Neural progenitor cell (in vitro differentiated cells): Measurements from ENCODE around the gene SLC25A13.

ENCODE experiments used
- EZH2 ChIP-seq: fragments of 200-600 bp; sonication (generic); IDR thresholded peaks from 2 replicates; pipeline ENCODE4 v1.6.1; 2017; ENCODE audit warnings: antibody characterized with exemption, mild to moderate bottlenecking, moderate library complexity
- TF ChIP-seq, protein P1 (sequence below): fragments of 200-600 bp; sonication (generic); IDR thresholded peaks from 2 replicates; pipeline ENCODE4 v1.5.1; 2017; ENCODE audit warnings: antibody characterized with exemption, mild to moderate bottlenecking

DNA sequence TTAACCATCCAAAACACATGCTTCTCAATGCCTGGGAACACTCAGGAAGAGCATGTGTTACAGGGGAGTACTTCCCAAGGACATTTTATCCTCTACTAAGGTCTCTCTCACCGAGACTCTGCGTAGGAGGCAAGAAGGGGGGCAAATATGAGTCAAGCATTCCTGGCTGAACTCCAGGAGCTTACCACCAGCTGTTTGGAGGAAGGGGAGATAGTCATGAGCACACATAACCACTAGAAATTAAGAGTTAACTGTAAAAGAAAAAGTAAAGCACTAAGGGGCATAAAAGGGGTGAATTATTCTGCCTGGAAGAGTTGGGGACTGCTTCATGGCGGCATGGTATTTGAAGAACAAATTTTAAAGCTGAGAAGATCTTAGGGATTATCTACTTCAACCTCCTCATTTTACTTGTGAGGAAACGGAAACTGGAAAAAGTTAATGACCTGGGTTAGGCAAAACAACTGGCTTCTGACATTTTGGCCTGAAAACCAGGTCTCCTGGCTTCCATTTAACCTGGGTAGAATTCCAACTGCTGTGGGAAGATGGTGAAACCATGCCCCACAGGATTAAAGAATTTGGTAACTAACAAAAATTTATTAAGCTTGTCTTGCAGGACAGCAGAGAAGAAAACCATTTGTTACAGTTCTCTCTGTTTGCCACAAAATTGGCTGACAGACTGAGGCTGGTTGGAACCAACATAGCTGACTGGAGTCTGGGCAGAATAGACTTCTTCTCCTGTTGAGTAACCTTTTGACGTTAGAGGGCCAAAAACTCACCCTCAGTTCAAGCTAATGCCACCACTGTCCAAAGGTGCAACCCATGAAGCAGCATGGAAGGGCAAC lies 85.5 kb downstream of the SLC25A13 start:
- no peak for TF ChIP-seq EZH2
- TF ChIP-seq, protein P1, sequence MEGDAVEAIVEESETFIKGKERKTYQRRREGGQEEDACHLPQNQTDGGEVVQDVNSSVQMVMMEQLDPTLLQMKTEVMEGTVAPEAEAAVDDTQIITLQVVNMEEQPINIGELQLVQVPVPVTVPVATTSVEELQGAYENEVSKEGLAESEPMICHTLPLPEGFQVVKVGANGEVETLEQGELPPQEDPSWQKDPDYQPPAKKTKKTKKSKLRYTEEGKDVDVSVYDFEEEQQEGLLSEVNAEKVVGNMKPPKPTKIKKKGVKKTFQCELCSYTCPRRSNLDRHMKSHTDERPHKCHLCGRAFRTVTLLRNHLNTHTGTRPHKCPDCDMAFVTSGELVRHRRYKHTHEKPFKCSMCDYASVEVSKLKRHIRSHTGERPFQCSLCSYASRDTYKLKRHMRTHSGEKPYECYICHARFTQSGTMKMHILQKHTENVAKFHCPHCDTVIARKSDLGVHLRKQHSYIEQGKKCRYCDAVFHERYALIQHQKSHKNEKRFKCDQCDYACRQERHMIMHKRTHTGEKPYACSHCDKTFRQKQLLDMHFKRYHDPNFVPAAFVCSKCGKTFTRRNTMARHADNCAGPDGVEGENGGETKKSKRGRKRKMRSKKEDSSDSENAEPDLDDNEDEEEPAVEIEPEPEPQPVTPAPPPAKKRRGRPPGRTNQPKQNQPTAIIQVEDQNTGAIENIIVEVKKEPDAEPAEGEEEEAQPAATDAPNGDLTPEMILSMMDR: no peak
